Neural cell (in vitro differentiated cells): Measurements from ENCODE around the gene PVALEF.

ENCODE experiments used
- CTCF ChIP-seq: fragments of 450-650 bp; IDR thresholded peaks from 2 replicates; pipeline ENCODE4 v1.5.1; 2014; ENCODE audit warnings: antibody characterized with exemption, mild to moderate bottlenecking, moderate library complexity; ENCODE audit not compliant: poor library complexity, severe bottlenecking
- EZH2 ChIP-seq: fragments of 200-600, 300-800 bp; shearing (Covaris generic), sonication (generic); IDR thresholded peaks from 2 replicates; pipeline ENCODE4 v1.6.1; 2014; ENCODE audit warnings: antibody characterized with exemption, low read length, borderline replicate concordance, mild to moderate bottlenecking; ENCODE audit not compliant: insufficient read depth, poor library complexity, severe bottlenecking

GRCh38 chr17:81148571-81148970 is 16.7 kb upstream of the PVALEF start:
- no peak for TF ChIP-seq CTCF
- no peak for TF ChIP-seq EZH2
